Stimulated activated CD4-positive, alpha-beta T cell treated with anti-CD3 and anti-CD28 coated beads, Interleukin-12 subunit alpha, Interleukin-12 subunit beta, amount 100 ng/mL, for 48 hours (primary cell): ENCODE results near the gene NFATC4.

Source experiments
- DNase-seq, 3 donors: peaks; one replicate each; pipeline ENCODE4 v3.0.0-alpha.2; 2020; ENCODE audit warnings: low read depth in 2 of 3, low spot score in 1 of 3

Gene NFATC4

GRCh38 chr14:24407608-24408325 is 39.8 kb downstream of the NFATC4 start:
- no peak for DNase-seq

GRCh38 chr14:24408764-24409163 is 40.8 kb downstream of the NFATC4 start:
- no peak for DNase-seq

- no peak for DNase-seq
These were observed 41.2 kb downstream of the NFATC4 start for GRCh38 chr14:24409192-24409591.

GRCh38 chr14:24409956-24410355 is 42.0 kb downstream of the NFATC4 start:
- DNase-seq: no peak

- no peak for DNase-seq
These were observed 43.7 kb downstream of the NFATC4 start for GRCh38 chr14:24411443-24412389.

GRCh38 chr14:24414077-24414476 is 46.1 kb downstream of the NFATC4 start:
- no peak for DNase-seq

GRCh38 chr14:24414732-24415420 is 46.9 kb downstream of the NFATC4 start:
- no peak for DNase-seq

- DNase-seq: no peak
These were observed 47.7 kb downstream of the NFATC4 start for GRCh38 chr14:24415421-24416253.

GRCh38 chr14:24416254-24416931 is 48.4 kb downstream of the NFATC4 start:
- DNase-seq: no peak

GRCh38 chr14:24416932-24417619 is 49.1 kb downstream of the NFATC4 start:
- no peak for DNase-seq

- no peak for DNase-seq
These were observed 50.0 kb downstream of the NFATC4 start for GRCh38 chr14:24417832-24418491.

- no peak for DNase-seq
These were observed 50.5 kb downstream of the NFATC4 start for GRCh38 chr14:24418492-24418873.

- no peak for DNase-seq
These were observed 54.3 kb downstream of the NFATC4 start for GRCh38 chr14:24422261-24422660.

- no peak for DNase-seq
These were observed 55.0 kb downstream of the NFATC4 start for GRCh38 chr14:24422694-24423601.

GRCh38 chr14:24425704-24426103 is 57.7 kb downstream of the NFATC4 start:
- DNase-seq: no peak

GRCh38 chr14:24426150-24426911 is 58.3 kb downstream of the NFATC4 start:
- no peak for DNase-seq

- no peak for DNase-seq
These were observed 59.0 kb downstream of the NFATC4 start for GRCh38 chr14:24426912-24427536.
